Effector memory CD8-positive, alpha-beta T cell (primary cell): ENCODE measurements around the gene EIF3M.
A peak's percentile ranks its signal among the peaks of the same experiment; 100 is the strongest.

ENCODE experiments used
- ATAC-seq: fragments of 150-1000 bp; cut with Tn5 transposase; replicated peaks from 2 replicates; pipeline ENCODE4 v1.10.0; 2021; ENCODE audit warnings: mild to moderate bottlenecking, moderate library complexity
- DNase-seq, 3 experiments: peaks; one replicate each; pipeline ENCODE4 v3.0.0; 2021
- H3K27ac Mint-ChIP-seq, 2 donors: one replicate each; pipeline ENCODE4 v1.8.0; 2022; ENCODE audit warnings: mild to moderate bottlenecking in 2 of 2, mixed read lengths in 2 of 2, moderate library complexity in 2 of 2
- H3K27me3 Mint-ChIP-seq, 2 donors: one replicate each; pipeline ENCODE4 v1.8.0; 2022; ENCODE audit warnings: mixed read lengths in 2 of 2
- H3K36me3 Mint-ChIP-seq: one replicate; pipeline ENCODE4 v1.8.0; 2022; ENCODE audit warnings: mild to moderate bottlenecking, moderate library complexity, mixed read lengths; ENCODE audit not compliant: insufficient read depth
- H3K4me1 Mint-ChIP-seq, 2 donors: one replicate each; pipeline ENCODE4 v1.8.0; 2022; ENCODE audit warnings: low read depth in 2 of 2, mixed read lengths in 2 of 2
- H3K4me3 Mint-ChIP-seq, 2 donors: one replicate each; pipeline ENCODE4 v1.8.0; 2022; ENCODE audit warnings: mild to moderate bottlenecking in 2 of 2, mixed read lengths in 2 of 2, moderate library complexity in 2 of 2
- H3K9me3 Mint-ChIP-seq, 2 donors: one replicate each; pipeline ENCODE4 v1.8.0; 2022; ENCODE audit warnings: mixed read lengths in 2 of 2
- total RNA-seq, 9 experiments: gene quantifications; one replicate each; lab custom pipeline; 2026; lab: John Stamatoyannopoulos, UW

The EIF3M gene
- 119 to 376 (median 215) reads per million in 9 experiments for total RNA-seq

DNA sequence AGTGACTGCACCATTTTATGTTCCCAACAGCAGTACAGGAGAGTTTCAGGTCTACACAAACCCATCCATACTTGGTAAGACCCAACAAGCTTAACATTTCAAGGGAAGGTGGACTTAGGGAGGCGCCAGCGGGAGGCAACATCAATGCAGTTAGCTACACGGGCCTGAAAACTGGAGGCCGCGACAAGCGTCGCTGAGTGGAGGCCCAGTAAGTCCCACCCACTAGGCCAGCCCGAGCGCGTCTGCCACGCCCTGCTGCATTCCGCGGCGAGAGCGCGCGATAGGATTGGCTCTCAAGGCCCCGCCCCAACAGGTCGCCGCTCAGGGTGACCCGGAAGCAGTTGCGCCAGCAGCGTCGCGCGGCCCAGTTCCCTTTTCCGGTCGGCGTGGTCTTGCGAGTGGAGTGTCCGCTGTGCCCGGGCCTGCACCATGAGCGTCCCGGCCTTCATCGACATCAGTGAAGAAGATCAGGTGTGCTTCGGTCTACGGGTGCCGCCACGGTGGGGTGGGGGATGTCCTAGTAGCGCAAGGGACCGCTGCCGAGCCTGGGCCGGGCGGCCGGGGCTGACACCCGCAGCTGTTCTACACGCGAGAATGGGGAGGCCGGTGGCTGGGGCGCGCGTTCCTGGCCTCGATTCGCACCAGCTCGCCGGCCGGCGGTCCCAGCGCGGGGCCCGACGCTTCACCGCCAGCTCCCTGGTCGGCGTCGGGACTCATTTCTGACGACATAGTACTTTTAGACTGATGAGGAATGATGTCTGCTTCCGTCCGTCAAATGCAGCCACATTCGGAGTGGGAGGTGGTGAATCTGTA lies at the start of gene EIF3M:
Gene EIF3M (plus strand): TSS at position 373 of the 813 bp plus-strand sequence. CDS start 57 bp downstream, at position 430.
- Mint-ChIP-seq H3K27ac (peak within 1 kb of the TSS; percentile 98 to 99), H3K9me3 (no peaks in the 10 kb centered on the region), H3K4me3 (peak within 1 kb of the TSS; percentile 96 to 97), H3K36me3 (peaks cover 41% of the 10 kb centered on the region), H3K27me3 (no peaks in the 10 kb centered on the region), H3K4me1 (peaks cover 26 to 36% of the 10 kb centered on the region in 2 donors)
- peak; percentile 96 for ATAC-seq
- peak; percentile 93 to 94 (median 94) for DNase-seq

DNA sequence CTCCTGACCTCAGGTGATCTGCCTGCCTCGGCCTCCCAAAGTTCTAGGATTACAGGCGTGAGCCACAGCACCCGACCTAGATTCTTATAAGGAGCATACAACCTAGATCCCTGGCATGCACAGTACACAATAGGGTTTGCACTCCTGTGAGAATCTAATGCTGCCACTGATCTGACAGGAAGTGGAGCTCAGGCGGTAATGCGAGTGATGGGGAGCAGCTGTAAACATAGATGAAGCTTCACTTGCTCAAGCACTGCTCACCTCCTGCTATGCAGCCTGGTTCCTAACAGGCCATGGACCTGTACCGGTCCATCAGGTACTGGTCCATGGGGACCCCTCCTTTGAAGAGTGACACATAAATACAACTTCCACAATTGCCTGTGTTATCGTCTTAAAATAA lies 44.8 kb upstream of the EIF3M start:
- Mint-ChIP-seq H3K27me3 (peaks cover 18 to 20% of the 10 kb centered on the region in 2 donors), H3K4me1 (no peaks in the 10 kb centered on the region), H3K4me3 (no peak overlapping the region), H3K36me3 (no peaks in the 10 kb centered on the region), H3K9me3 (no peaks in the 10 kb centered on the region), H3K27ac (no peak overlapping the region)
- ATAC-seq (no peak), DNase-seq (no peak)

DNA sequence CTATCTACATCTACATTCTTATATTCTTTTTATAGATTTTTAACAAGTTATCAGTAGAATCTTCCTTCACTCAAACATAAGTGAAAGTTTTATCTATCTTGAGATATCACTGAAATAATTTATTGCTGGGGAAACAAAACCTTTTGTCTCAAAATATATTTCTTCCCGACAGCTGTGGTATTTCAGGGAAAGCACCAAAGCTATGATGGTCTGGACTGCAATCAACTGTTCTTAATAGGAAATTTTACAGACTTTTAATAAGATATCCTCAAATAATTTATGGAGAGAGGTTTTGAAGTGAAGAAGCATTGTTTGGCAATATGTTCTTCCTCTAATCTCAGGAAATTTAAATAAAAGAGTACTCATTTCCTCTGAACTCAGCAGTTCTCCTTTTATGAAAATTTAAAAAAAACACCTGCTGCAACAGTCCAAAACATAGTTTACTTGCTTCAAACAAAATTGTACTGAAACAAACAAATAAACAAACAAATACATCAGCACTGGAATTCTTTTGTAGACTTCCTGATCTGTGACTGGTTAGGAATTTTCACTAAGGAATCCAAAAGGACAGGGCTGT lies 33.9 kb upstream of the EIF3M start:
- Mint-ChIP-seq H3K27ac (no peak overlapping the region), H3K4me1 (no peaks in the 10 kb centered on the region), H3K36me3 (no peaks in the 10 kb centered on the region), H3K4me3 (no peak overlapping the region), H3K9me3 (no peaks in the 10 kb centered on the region), H3K27me3 (peaks cover 15 to 36% of the 10 kb centered on the region in 2 donors)
- ATAC-seq: no peak
- DNase-seq: no peak

- Mint-ChIP-seq H3K27me3 (peaks cover 15 to 36% of the 10 kb centered on the region in 2 donors), H3K27ac (no peak overlapping the region), H3K36me3 (no peaks in the 10 kb centered on the region), H3K9me3 (no peaks in the 10 kb centered on the region), H3K4me1 (no peaks in the 10 kb centered on the region), H3K4me3 (no peak overlapping the region)
- DNase-seq (no peak), ATAC-seq (no peak)
Measured at GRCh38 chr11:32550207-32550606, 33.4 kb upstream of the EIF3M start.

- Mint-ChIP-seq H3K27me3 (peaks cover 20 to 34% of the 10 kb centered on the region in 2 donors), H3K4me3 (no peak overlapping the region), H3K36me3 (no peaks in the 10 kb centered on the region), H3K4me1 (no peaks in the 10 kb centered on the region), H3K27ac (no peak overlapping the region), H3K9me3 (no peaks in the 10 kb centered on the region)
- ATAC-seq (no peak), DNase-seq (no peak)
Measured at GRCh38 chr11:32555091-32555490, 28.5 kb upstream of the EIF3M start.

DNA sequence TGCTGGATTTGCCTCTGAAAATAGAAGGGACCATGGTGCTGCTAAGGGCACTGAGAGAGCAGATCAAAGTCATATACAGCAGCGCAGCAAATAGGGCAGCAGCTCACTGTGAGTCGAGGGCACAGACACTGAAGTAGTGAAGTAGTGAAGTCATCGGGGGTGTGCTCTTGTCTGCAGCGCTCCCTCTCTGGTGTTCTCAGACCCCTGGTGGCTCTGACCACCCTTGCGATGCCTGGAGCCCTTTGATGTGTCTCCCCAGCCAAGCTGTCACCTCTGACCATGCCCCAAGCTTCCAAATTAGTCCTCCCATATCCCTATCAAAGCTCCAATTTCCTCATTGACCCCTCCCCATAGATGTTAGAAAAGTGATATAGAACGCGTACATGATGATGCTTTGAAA lies 27.7 kb upstream of the EIF3M start:
- ATAC-seq: no peak
- DNase-seq: no peak
- Mint-ChIP-seq H3K36me3 (no peaks in the 10 kb centered on the region), H3K27me3 (peaks cover 20 to 28% of the 10 kb centered on the region in 2 donors), H3K27ac (no peak overlapping the region), H3K4me1 (no peaks in the 10 kb centered on the region), H3K4me3 (no peak overlapping the region), H3K9me3 (no peaks in the 10 kb centered on the region)

DNA sequence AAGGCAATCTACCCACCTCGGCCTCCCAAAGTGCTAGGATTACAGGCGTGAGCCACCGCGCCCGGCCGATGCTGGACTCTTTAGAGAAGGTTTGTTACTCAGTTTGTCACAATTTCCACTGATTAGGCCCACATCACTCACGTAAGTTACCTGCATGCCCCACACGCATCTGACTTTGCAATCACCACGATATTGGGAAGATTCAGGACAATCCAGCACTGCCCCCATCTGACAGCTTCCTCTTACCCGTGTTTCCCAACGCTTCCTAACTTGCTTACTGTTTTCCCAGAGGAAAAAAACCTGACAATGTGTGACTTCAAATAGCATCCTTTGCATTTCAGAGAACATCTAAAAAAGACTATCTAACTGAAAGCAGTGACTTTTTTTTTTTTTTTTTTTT lies 21.8 kb upstream of the EIF3M start:
- no peak for ATAC-seq
- no peaks in the 10 kb centered on the region for H3K36me3 Mint-ChIP-seq
- peaks cover 2 to 9% of the 10 kb centered on the region in 2 donors for H3K4me1 Mint-ChIP-seq
- no peak for DNase-seq
- H3K4me3 Mint-ChIP-seq: no peak overlapping the region
- no peaks in the 10 kb centered on the region for H3K27me3 Mint-ChIP-seq
- H3K9me3 Mint-ChIP-seq: no peaks in the 10 kb centered on the region
- no peak overlapping the region for H3K27ac Mint-ChIP-seq

DNA sequence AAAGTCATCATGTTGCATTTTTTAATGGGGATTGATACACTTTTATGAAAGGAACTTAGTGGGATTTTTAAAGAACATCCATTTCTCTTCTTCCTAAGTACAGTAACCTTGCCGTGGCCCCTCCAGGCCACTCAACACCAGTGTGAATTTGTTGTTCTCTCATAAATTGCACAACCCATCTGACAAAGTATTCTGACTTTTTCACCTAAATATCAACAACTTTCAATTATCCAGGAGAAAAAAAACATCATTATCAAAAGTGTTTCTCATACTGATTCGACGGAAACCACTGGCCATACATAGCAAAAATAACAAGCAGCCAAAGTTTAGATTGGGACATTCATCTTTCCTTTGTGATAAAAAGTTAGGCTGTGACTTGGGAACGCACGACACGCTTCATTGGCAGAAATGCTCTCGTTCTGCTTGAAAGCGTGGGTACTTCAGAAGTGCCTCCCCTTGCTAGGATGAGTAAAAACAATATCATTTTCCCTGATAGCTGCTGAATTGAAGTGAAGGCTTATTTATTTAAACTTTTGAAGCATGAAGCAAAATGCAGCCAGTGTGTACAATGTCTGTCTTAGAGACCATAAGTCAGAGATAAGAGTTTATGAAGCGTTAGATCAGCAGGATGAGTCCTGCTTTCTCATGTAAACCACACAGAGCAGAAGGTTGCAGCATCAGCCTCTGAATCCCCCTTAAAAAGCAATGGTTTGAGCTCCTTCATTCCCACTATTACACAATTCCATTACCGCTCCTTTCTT lies 20.6 kb upstream of the EIF3M start:
- H3K4me1 Mint-ChIP-seq: peaks cover 2 to 12% of the 10 kb centered on the region in 2 donors
- no peak for DNase-seq

GRCh38 chr11:32563600-32563959 lies 20.1 kb upstream of the EIF3M start:
- Mint-ChIP-seq H3K9me3 (no peaks in the 10 kb centered on the region), H3K4me1 (peaks cover 2 to 12% of the 10 kb centered on the region in 2 donors), H3K27me3 (no peaks in the 10 kb centered on the region), H3K36me3 (no peaks in the 10 kb centered on the region), H3K4me3 (no peak overlapping the region), H3K27ac (no peak overlapping the region)
- ATAC-seq (no peak), DNase-seq (no peak)

More for the DNA sequence above, 20.6 kb upstream of the EIF3M start:
- H3K27me3 Mint-ChIP-seq: no peaks in the 10 kb centered on the region
- H3K36me3 Mint-ChIP-seq: no peaks in the 10 kb centered on the region
- no peak overlapping the region for H3K4me3 Mint-ChIP-seq
- ATAC-seq: no peak
- H3K27ac Mint-ChIP-seq: no peak overlapping the region
- H3K9me3 Mint-ChIP-seq: no peaks in the 10 kb centered on the region

GRCh38 chr11:32566517-32566916 lies 17.1 kb upstream of the EIF3M start:
- H3K36me3 Mint-ChIP-seq: no peaks in the 10 kb centered on the region
- no peaks in the 10 kb centered on the region for H3K9me3 Mint-ChIP-seq
- DNase-seq: no peak
- peak overlapping the region; percentile 22 to 33 for H3K27ac Mint-ChIP-seq
- peaks cover 14 to 16% of the 10 kb centered on the region in 2 donors for H3K27me3 Mint-ChIP-seq
- H3K4me1 Mint-ChIP-seq: peaks cover 2 to 12% of the 10 kb centered on the region in 2 donors
- no peak for ATAC-seq
- H3K4me3 Mint-ChIP-seq: peak overlapping the region; percentile 33 to 51

DNA sequence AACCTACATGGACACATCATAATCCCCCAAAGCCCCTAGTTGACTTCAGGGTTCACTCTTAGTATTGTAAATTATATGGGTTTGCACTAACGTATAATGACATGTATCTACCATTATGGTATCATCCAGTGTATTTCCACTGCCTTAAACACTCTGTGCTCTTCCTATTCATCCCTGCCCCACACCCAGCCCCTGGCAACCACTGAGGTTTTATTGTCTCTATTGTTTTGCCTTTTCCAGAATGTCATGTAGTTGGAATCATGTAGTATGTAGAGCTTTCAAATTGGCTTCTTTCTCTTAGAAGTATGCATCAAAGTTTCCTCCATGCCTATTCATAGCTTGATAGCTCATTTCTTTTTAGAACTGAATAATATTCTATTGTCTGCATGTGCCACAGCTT lies 16.5 kb upstream of the EIF3M start:
- Mint-ChIP-seq H3K4me1 (peaks cover 2 to 12% of the 10 kb centered on the region in 2 donors), H3K4me3 (peak overlapping the region in 1 of 2 donors; percentile 33), H3K27ac (no peak overlapping the region), H3K36me3 (no peaks in the 10 kb centered on the region), H3K9me3 (no peaks in the 10 kb centered on the region), H3K27me3 (peaks cover 16 to 22% of the 10 kb centered on the region in 2 donors)
- DNase-seq: no peak
- no peak for ATAC-seq

DNA sequence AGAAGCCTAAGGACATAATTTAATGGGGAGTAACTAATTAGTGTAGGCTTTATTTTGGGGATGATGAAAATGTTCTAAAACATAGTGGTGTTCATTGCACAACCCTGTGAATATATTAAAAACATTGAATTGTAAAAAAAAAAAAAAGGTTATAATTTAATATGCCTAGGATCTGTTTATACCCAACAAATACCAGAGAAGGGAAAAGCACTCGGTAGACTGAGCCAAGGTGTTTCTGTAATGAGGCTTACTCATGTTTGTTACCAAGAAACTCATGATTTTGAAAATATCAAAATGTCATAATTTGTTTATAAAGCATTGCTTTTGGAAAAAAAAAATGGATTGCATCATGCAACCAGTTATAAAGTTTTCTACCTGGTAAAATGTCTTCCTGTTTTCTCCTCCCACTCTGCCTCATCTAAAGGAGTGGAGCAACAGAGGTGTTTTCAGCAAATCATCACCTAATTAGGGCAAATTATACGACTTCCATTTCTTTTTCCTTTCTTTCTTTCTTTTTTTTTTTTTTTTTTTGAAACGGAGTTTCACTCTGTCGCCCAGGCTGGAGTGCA lies 14.2 kb upstream of the EIF3M start:
- no peak overlapping the region for H3K4me3 Mint-ChIP-seq
- no peaks in the 10 kb centered on the region for H3K9me3 Mint-ChIP-seq
- DNase-seq (no peak), ATAC-seq (no peak)
- peaks cover 2 to 12% of the 10 kb centered on the region in 2 donors for H3K4me1 Mint-ChIP-seq
- H3K36me3 Mint-ChIP-seq: no peaks in the 10 kb centered on the region
- H3K27ac Mint-ChIP-seq: no peak overlapping the region
- H3K27me3 Mint-ChIP-seq: peaks cover 16 to 35% of the 10 kb centered on the region in 2 donors

- peaks cover 16 to 35% of the 10 kb centered on the region in 2 donors for H3K27me3 Mint-ChIP-seq
- ATAC-seq: no peak
Measured at GRCh38 chr11:32571039-32571438, 12.6 kb upstream of the EIF3M start.

More at GRCh38 chr11:32571039-32571438, 12.6 kb upstream of the EIF3M start:
- DNase-seq: no peak
- Mint-ChIP-seq H3K36me3 (no peaks in the 10 kb centered on the region), H3K4me1 (peaks cover 2 to 11% of the 10 kb centered on the region in 2 donors), H3K4me3 (no peak overlapping the region), H3K27ac (no peak overlapping the region), H3K9me3 (no peaks in the 10 kb centered on the region)
